ENCODE measurements around the gene BRIP1.

DNA sequence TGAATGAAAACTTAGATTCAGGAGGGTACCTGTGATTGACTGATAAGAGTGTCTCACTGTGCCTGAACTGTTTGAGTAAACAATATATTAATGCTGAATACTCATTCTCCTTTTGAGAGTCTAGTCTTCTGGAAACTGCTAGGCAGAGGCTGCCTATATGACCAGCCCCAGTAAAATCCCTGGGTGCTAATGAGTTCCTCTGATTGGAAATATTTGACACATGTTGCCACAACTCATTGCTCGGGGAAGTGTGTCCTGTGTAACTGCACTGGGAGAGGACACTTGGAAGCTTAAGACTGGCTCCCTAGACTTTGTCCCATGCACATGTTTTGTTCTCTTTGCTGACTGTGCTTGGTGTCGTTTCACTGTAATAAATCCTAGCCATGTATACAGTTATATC is 163.6 kb downstream of the BRIP1 start:
- TF ChIP-seq, protein P1, sequence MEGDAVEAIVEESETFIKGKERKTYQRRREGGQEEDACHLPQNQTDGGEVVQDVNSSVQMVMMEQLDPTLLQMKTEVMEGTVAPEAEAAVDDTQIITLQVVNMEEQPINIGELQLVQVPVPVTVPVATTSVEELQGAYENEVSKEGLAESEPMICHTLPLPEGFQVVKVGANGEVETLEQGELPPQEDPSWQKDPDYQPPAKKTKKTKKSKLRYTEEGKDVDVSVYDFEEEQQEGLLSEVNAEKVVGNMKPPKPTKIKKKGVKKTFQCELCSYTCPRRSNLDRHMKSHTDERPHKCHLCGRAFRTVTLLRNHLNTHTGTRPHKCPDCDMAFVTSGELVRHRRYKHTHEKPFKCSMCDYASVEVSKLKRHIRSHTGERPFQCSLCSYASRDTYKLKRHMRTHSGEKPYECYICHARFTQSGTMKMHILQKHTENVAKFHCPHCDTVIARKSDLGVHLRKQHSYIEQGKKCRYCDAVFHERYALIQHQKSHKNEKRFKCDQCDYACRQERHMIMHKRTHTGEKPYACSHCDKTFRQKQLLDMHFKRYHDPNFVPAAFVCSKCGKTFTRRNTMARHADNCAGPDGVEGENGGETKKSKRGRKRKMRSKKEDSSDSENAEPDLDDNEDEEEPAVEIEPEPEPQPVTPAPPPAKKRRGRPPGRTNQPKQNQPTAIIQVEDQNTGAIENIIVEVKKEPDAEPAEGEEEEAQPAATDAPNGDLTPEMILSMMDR (conservative IDR thresholded peaks at IDR 0.05 in 1 of 2, IDR thresholded peaks at IDR 0.05 in 1 of 2; ENCODE audit: low read depth in 1 of 2, low read length in 2 of 2), result no peak
- TF ChIP-seq EZH2 (IDR thresholded peaks at IDR 0.05; ENCODE audit: low read length, missing control alignments), result no peak
